ENCODE results near the gene TIAM2. TPM values are rescaled to one million over a fixed set of nuclear protein-coding genes. Genes with fewer than 3 reads are reported as not detected.

Gene TIAM2
- total RNA-seq, 1 donor from 2014 or later: 21.1 TPM

GRCh38 chr6:155004017-155004416 lies 8.9 kb downstream of the TIAM2 start:
- no peaks in the 10 kb centered on the region for H3K27me3 Mint-ChIP-seq (ENCODE audit: unreplicated experiment)
- H3K4me3 Mint-ChIP-seq (ENCODE audit: unreplicated experiment): no peak overlapping the region
- TF ChIP-seq, protein P1, sequence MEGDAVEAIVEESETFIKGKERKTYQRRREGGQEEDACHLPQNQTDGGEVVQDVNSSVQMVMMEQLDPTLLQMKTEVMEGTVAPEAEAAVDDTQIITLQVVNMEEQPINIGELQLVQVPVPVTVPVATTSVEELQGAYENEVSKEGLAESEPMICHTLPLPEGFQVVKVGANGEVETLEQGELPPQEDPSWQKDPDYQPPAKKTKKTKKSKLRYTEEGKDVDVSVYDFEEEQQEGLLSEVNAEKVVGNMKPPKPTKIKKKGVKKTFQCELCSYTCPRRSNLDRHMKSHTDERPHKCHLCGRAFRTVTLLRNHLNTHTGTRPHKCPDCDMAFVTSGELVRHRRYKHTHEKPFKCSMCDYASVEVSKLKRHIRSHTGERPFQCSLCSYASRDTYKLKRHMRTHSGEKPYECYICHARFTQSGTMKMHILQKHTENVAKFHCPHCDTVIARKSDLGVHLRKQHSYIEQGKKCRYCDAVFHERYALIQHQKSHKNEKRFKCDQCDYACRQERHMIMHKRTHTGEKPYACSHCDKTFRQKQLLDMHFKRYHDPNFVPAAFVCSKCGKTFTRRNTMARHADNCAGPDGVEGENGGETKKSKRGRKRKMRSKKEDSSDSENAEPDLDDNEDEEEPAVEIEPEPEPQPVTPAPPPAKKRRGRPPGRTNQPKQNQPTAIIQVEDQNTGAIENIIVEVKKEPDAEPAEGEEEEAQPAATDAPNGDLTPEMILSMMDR (IDR thresholded peaks at IDR 0.05; ENCODE audit: unreplicated experiment): no peak
- no peaks in the 10 kb centered on the region for H3K36me3 Mint-ChIP-seq (ENCODE audit: low read depth, unreplicated experiment)
- no peak for DNase-seq (ENCODE audit: low spot score)
- H3K4me1 Mint-ChIP-seq (ENCODE audit: unreplicated experiment): no peaks in the 10 kb centered on the region
- H3K9me3 Mint-ChIP-seq (ENCODE audit: unreplicated experiment): no peaks in the 10 kb centered on the region
- no peak overlapping the region for H3K27ac Mint-ChIP-seq (ENCODE audit: unreplicated experiment)

DNA sequence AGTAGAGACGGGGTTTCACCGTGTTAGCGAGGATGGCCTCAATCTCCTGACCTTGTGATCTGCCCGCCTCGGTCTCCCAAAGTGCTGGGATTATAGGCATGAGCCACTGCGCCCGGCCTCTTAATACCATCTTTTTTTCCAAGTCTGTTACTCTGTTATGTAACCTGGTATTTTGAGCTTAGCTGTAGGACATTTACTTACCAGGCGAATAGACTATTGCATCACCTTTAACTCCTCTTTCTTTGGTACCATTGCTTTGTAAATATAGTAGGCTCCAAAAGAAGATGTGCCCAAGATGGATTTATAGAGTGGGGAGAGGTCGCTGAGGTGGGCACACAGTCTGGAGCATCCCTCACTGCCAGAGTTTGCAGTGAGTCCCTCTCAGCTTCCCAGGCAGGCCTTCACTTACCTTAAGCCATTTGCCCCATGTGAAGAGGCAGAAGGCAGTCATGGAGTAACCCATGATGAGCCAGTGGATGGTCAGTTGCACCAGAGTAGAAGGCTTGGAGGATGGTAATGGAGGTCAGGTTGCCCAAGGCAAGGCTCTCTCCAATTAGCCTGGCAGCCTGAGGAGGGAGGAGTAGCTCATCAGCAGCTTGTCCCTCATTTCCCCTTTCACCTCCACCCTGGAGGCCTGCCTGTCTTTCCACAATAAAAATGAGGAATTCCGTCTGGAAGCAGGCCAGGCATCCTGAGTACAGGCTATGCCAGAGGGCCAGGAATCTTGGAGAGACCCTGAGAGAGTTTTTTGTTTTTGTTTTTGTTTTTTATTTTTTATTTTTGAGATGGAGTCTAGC lies 9.7 kb downstream of the TIAM2 start:
- no peaks in the 10 kb centered on the region for H3K9me3 Mint-ChIP-seq (ENCODE audit: unreplicated experiment)
- H3K27ac Mint-ChIP-seq (ENCODE audit: unreplicated experiment): no peak overlapping the region
- H3K36me3 Mint-ChIP-seq (ENCODE audit: low read depth, unreplicated experiment): no peaks in the 10 kb centered on the region
- H3K4me3 Mint-ChIP-seq (ENCODE audit: unreplicated experiment): no peak overlapping the region
- TF ChIP-seq, protein P1 (IDR thresholded peaks at IDR 0.05; ENCODE audit: unreplicated experiment): no peak
- DNase-seq (ENCODE audit: low spot score): no peak
- H3K4me1 Mint-ChIP-seq (ENCODE audit: unreplicated experiment): no peaks in the 10 kb centered on the region
- H3K27me3 Mint-ChIP-seq (ENCODE audit: unreplicated experiment): peaks cover 3% of the 10 kb centered on the region

- Mint-ChIP-seq H3K4me3 (ENCODE audit: unreplicated experiment) (no peak overlapping the region), H3K27me3 (ENCODE audit: unreplicated experiment) (peaks cover 3% of the 10 kb centered on the region), H3K9me3 (ENCODE audit: unreplicated experiment) (no peaks in the 10 kb centered on the region), H3K36me3 (ENCODE audit: low read depth, unreplicated experiment) (no peaks in the 10 kb centered on the region), H3K27ac (ENCODE audit: unreplicated experiment) (no peak overlapping the region), H3K4me1 (ENCODE audit: unreplicated experiment) (peaks cover 7% of the 10 kb centered on the region)
- no peak for DNase-seq (ENCODE audit: low spot score)
- TF ChIP-seq, protein P1 (IDR thresholded peaks at IDR 0.05; ENCODE audit: unreplicated experiment): no peak
These were observed 13.5 kb downstream of the TIAM2 start for GRCh38 chr6:155008625-155009024.

GRCh38 chr6:155010940-155011339 lies 15.8 kb downstream of the TIAM2 start:
- no peaks in the 10 kb centered on the region for H3K9me3 Mint-ChIP-seq (ENCODE audit: unreplicated experiment)
- H3K4me3 Mint-ChIP-seq (ENCODE audit: unreplicated experiment): no peak overlapping the region
- H3K36me3 Mint-ChIP-seq (ENCODE audit: low read depth, unreplicated experiment): no peaks in the 10 kb centered on the region
- TF ChIP-seq, protein P1 (IDR thresholded peaks at IDR 0.05; ENCODE audit: unreplicated experiment): no peak
- no peak overlapping the region for H3K27ac Mint-ChIP-seq (ENCODE audit: unreplicated experiment)
- peaks cover 20% of the 10 kb centered on the region for H3K4me1 Mint-ChIP-seq (ENCODE audit: unreplicated experiment)
- peaks cover 3% of the 10 kb centered on the region for H3K27me3 Mint-ChIP-seq (ENCODE audit: unreplicated experiment)
- DNase-seq (ENCODE audit: low spot score): no peak

DNA sequence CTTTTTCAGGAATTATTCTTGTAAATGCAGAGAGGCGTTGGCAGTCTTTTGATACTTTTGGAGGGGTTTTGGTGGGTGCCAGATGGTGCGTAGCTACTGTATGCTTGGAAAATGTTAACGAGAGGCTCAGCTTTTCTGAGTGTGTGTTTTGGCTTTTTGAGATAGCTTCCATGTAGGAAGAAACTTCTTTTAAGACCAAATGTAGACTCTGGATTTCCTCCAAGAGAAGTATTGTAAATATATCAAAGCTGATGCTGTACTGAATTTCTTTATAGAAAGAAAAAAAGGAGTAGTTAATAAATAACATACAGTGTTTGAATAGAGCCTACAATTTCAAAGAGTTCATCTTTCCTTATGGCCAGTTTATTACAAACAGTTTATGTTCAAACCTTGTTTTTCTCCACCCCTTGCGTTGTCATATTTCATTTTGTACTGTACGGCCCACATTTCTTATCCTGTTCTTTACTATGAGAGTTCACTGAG lies 16.7 kb downstream of the TIAM2 start:
- H3K36me3 Mint-ChIP-seq (ENCODE audit: low read depth, unreplicated experiment): no peaks in the 10 kb centered on the region
- no peak for DNase-seq (ENCODE audit: low spot score)
- H3K4me3 Mint-ChIP-seq (ENCODE audit: unreplicated experiment): no peak overlapping the region
- H3K27ac Mint-ChIP-seq (ENCODE audit: unreplicated experiment): no peak overlapping the region
- H3K9me3 Mint-ChIP-seq (ENCODE audit: unreplicated experiment): no peaks in the 10 kb centered on the region
- TF ChIP-seq, protein P1 (IDR thresholded peaks at IDR 0.05; ENCODE audit: unreplicated experiment): no peak
- peaks cover 20% of the 10 kb centered on the region for H3K4me1 Mint-ChIP-seq (ENCODE audit: unreplicated experiment)
- peaks cover 3% of the 10 kb centered on the region for H3K27me3 Mint-ChIP-seq (ENCODE audit: unreplicated experiment)

All from endothelial cell (in vitro differentiated cells).